OCI-LY3 (cell line): ENCODE results near the gene TSPAN9.
A peak's percentile ranks its signal among the peaks of the same experiment; 100 is the strongest.

Experiments used
- H2AFZ ChIP-seq: fragments of 200-600, 300-600 bp; shearing (Covaris generic); 2 replicates; pipeline ENCODE4 v1.6.0; 2014; ENCODE audit warnings: antibody characterized with exemption, low read depth, low read length
- H3K27ac ChIP-seq: fragments of 200-600, 300-600 bp; sonication (generic); 2 replicates; pipeline ENCODE4 v1.5.1; 2014; ENCODE audit warnings: mild to moderate bottlenecking, low read length, moderate library complexity, mixed read lengths
- H3K27me3 ChIP-seq: fragments of 200-600, 300-600 bp; sonication (generic); 2 replicates; pipeline ENCODE4 v1.6.1; 2014; ENCODE audit warnings: low read depth, low read length, mixed read lengths
- H3K36me3 ChIP-seq: fragments of 200-600, 300-600 bp; sonication (generic); replicated peaks from 2 replicates; pipeline ENCODE3; 2014; ENCODE audit warnings: low read depth, low read length, mixed read lengths
- H3K4me1 ChIP-seq: fragments of 300-600, 200-600 bp; sonication (generic); 2 replicates; pipeline ENCODE4 v1.6.1; 2014; ENCODE audit warnings: low read length, mixed read lengths
- H3K4me2 ChIP-seq: fragments of 200-600, 300-600 bp; sonication (generic); 2 replicates; pipeline ENCODE4 v1.6.1; 2014; ENCODE audit warnings: low read length, mixed read lengths
- H3K4me3 ChIP-seq: fragments of 300-600, 200-600 bp; sonication (generic); 2 replicates; pipeline ENCODE4 v1.5.1; 2014; ENCODE audit warnings: antibody characterized with exemption, mild to moderate bottlenecking, low read length, moderate library complexity
- H3K79me2 ChIP-seq: fragments of 300-600, 200-600 bp; shearing (Covaris generic); 2 replicates; pipeline ENCODE4 v1.6.1; 2014; ENCODE audit warnings: mild to moderate bottlenecking, low read length, mixed read lengths
- H3K9ac ChIP-seq: fragments of 300-600, 200-600 bp; shearing (Covaris generic); 2 replicates; pipeline ENCODE4 v1.6.0; 2014; ENCODE audit warnings: mild to moderate bottlenecking, low read length, moderate library complexity
- H3K9me3 ChIP-seq: fragments of 200-600, 300-600 bp; shearing (Covaris generic); 2 replicates; pipeline ENCODE4 v1.6.1; 2014; ENCODE audit warnings: low read length, mixed read lengths; ENCODE audit not compliant: insufficient read depth
- H4K20me1 ChIP-seq: fragments of 200-600, 300-600 bp; sonication (generic); 2 replicates; pipeline ENCODE4 v1.6.1; 2016; ENCODE audit warnings: low read length, mixed read lengths; ENCODE audit not compliant: insufficient read depth
- CTCF ChIP-seq: fragments of 200-600, 300-600 bp; sonication (generic); IDR thresholded peaks from 2 replicates; pipeline ENCODE4 v1.5.1; 2014; ENCODE audit warnings: antibody characterized with exemption, low read length, low read depth
- EZH2phosphoT487 ChIP-seq: fragments of 200-600 bp; shearing (Covaris generic); IDR thresholded peaks from 2 replicates; pipeline ENCODE4 v1.6.1; 2018; ENCODE audit warnings: antibody characterized with exemption, mixed run types, low read depth

The TSPAN9 gene

GRCh38 chr12:3313675-3314663, 236.8 kb downstream of the TSPAN9 start:
- Histone ChIP-seq H3K9me3 (no peaks in the 10 kb centered on the region), H4K20me1 (no peaks in the 10 kb centered on the region), H3K4me1 (no peaks in the 10 kb centered on the region), H3K4me2 (no peak overlapping the region), H2AFZ (no peak overlapping the region), H3K9ac (no peak overlapping the region), H3K27ac (no peak overlapping the region), H3K27me3 (peaks cover 42% of the 10 kb centered on the region), H3K4me3 (no peak overlapping the region), H3K36me3 (no peaks in the 10 kb centered on the region), H3K79me2 (no peaks in the 10 kb centered on the region)
- no peak for TF ChIP-seq EZH2phosphoT487
- peak; percentile 45 for TF ChIP-seq CTCF

- Histone ChIP-seq H3K9ac (no peak overlapping the region), H3K4me1 (no peaks in the 10 kb centered on the region), H2AFZ (no peak overlapping the region), H3K27me3 (peaks cover 46% of the 10 kb centered on the region; the same call in 1 of the 2 replicates), H3K4me2 (no peak overlapping the region), H4K20me1 (no peaks in the 10 kb centered on the region), H3K36me3 (no peaks in the 10 kb centered on the region), H3K27ac (no peak overlapping the region), H3K9me3 (no peaks in the 10 kb centered on the region), H3K4me3 (no peak overlapping the region), H3K79me2 (no peaks in the 10 kb centered on the region)
- TF ChIP-seq CTCF (no peak), EZH2phosphoT487 (no peak)
Observed at GRCh38 chr12:3315201-3315661, 238.1 kb downstream of the TSPAN9 start.

- no peaks in the 10 kb centered on the region for H3K36me3 ChIP-seq
- no peak overlapping the region for H3K4me2 ChIP-seq
- H3K27me3 ChIP-seq: peaks cover 46% of the 10 kb centered on the region
- H3K4me1 ChIP-seq: no peaks in the 10 kb centered on the region
- H4K20me1 ChIP-seq: no peaks in the 10 kb centered on the region
- no peak overlapping the region for H3K4me3 ChIP-seq
- no peak overlapping the region for H2AFZ ChIP-seq
- no peak overlapping the region for H3K27ac ChIP-seq
- TF ChIP-seq CTCF (no peak), EZH2phosphoT487 (no peak)
- no peaks in the 10 kb centered on the region for H3K79me2 ChIP-seq
- H3K9ac ChIP-seq: no peak overlapping the region
- H3K9me3 ChIP-seq: no peaks in the 10 kb centered on the region
Observed at GRCh38 chr12:3316776-3317480, 239.7 kb downstream of the TSPAN9 start.

- no peak overlapping the region for H3K4me2 ChIP-seq
- H3K36me3 ChIP-seq: no peaks in the 10 kb centered on the region
- no peak overlapping the region for H2AFZ ChIP-seq
- H4K20me1 ChIP-seq: no peaks in the 10 kb centered on the region
- H3K27me3 ChIP-seq: peaks cover 49% of the 10 kb centered on the region
- H3K79me2 ChIP-seq: no peaks in the 10 kb centered on the region
- H3K4me3 ChIP-seq: no peak overlapping the region
- TF ChIP-seq CTCF (no peak), EZH2phosphoT487 (no peak)
- H3K9me3 ChIP-seq: no peaks in the 10 kb centered on the region
- H3K27ac ChIP-seq: no peak overlapping the region
- H3K4me1 ChIP-seq: no peaks in the 10 kb centered on the region
- no peak overlapping the region for H3K9ac ChIP-seq
Observed at GRCh38 chr12:3317481-3317815, 240.3 kb downstream of the TSPAN9 start.
